ENCODE results near the gene ALDH1A2.

GRCh38 chr15:58036579-58036978, 28.9 kb downstream of the ALDH1A2 start:
- TF ChIP-seq ZNF274 (IDR thresholded peaks at IDR 0.05; ENCODE audit: low read depth, low read length) (no peak), YY1 (IDR thresholded peaks at IDR 0.05; ENCODE audit: insufficient read depth, insufficient read length) (no peak)
